Cerebellar cortex (tissue), 1 donor: Measurements from ENCODE around the gene STAMBPL1.

ENCODE experiments used
- DNase-seq: peaks from one replicate; pipeline ENCODE4 v3.0.0-alpha.2; 2015; ENCODE audit warnings: low spot score

STAMBPL1 gene

DNA sequence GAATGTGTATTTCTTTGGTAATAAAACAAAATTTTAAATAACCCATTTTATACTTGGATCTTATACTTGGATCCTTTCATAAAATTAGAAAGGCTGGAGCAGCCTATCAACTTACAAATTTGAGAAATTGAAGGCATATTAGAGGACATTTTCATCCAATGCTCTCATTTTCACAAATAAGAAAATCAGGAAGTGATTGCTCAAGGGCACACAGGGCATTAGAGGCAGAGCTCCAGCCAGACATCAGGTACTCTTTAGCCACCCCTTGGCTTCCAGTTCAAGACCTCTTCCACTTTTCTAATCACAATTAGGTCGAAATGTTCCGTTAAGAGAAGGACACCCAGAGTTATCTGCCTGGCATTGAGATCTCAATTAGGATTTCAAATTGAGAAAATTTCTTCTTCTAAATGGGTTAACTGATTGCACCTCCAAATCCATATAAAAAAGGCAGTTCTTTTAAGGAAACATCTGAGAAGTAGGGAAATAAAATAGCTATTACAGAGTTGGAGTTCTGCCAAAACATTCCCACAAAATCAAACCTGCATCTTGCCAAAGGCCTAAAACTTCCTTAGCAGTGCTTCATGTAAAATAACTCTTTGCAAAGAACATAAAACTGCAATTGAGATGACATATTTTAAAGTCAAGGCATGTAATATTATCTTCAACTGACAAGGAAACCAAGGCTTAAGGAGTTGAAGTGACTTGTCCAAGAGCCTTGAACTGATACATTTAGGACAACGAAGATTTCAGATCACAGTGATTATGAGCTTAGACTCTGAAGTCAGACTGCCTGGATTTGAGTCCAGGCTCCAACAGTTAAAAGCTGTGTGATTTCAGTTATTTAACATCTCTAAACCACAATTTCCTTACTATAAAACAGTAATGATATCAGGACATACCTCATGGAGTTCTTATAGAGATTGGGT is 70.1 kb downstream of the STAMBPL1 start:
- no peak for DNase-seq

DNA sequence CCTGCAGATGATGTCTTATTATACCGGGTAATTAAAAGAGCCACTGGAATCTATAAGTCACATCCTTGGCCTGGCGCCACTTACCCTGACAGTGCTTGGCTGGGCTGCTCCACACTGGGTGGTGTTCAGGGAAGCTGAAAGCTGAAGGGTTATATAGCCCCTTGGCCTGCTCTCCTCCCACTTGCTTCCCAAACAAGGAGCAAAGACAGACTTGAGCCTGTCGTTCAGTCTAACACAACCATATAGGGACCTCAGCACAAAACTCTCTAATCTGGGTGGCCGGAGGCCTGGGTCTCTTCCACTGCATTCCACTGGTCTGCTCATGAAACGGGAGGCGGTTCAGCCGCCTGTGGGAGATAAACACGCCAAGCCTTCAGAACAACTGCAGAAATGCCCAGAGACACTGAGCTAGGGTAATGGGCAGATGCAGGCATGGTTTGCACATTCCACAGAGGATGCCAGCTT is 72.6 kb downstream of the STAMBPL1 start, which contains the start of gene ACTA2:
ACTA2 (minus strand) TSS at position 127 of the 465 bp plus-strand sequence. CDS start 3,843 bp downstream, outside the sequence.
- no peak for DNase-seq

DNA sequence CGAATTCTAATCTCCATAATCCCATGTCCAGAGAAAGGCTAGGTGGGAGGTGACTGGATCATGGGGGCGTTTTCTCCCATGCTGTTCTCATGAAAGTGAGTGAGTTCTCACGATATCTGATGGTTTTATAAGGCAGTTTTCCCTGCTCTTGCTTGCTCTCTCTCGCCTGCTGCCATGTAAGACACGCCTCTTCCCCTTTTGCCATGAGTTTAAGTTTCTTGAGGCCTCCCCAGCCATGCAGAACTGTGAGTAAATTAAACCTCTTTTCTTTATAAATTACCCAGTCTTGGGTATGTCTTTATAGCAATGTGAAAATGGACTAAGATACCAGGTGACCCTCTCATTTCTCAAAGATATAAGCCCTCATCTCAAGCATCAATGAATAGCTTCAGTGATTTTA is 73.6 kb downstream of the STAMBPL1 start:
- DNase-seq, result no peak

DNA sequence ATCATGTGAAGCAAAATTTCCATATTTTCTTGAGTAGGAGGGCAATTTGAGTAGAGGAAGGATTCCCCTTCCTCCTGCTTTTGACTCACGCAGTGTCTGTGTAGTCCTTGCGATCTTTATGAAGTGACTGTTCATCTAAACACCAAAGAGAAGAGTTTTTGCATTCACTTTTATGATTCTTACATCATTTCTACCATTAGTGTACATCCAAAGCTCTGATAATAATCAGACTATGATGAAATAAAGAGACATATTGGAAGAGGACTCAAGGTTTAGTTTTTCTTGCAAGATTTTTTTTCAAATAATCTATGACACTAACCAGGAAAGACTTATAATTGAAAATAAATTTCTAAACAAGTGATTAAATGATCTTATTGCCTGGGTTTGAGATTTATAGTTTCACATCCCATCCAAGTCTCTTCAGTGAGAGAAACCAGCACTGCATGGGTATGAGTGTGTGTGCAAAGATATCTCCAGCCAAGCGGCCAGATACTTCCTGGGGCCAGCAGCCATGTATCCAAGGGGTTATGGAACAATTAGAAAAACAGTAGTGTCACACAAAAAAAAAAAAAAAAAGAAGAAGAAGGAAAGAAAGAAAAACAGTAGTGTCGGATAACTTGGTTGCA is 74.5 kb downstream of the STAMBPL1 start:
- DNase-seq, result no peak

DNA sequence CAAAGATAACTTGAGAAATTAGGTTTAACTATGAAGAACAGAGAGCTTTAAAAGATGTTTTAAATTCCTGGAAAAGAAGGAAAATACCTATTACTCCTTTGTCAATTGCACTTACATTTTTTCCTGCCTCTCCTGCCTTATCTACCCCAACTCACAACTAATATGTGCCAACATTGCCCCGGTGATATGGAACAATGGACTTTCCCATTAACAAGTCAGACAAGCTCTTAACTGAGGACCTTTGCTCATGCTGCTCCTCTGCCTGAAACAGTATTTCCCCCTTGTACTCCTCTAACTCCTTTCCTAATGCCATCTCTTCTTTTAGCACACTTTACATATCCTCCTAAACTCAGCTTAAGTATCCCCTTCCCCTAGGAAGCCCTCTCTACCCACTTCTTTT is 77.3 kb downstream of the STAMBPL1 start:
- DNase-seq, result no peak

DNA sequence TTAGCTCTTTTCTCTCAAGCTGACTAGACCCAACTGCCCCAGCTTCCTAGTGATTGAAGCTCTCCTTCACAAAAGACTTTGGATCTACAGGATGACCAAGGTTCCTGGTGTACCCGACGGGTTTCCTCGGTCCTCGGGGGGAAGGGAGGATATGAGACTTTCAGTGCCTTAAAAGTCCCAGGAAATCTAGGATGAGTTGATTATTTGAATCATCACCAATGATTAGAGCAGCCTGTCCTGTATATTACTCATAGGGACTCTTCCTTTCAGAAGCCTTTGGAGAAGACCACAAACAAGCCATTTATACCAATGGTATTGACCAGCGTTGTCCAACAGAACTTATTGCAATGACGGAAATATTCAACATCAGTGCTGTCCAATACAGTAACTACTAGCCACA is 78.7 kb downstream of the STAMBPL1 start:
- no peak for DNase-seq

DNA sequence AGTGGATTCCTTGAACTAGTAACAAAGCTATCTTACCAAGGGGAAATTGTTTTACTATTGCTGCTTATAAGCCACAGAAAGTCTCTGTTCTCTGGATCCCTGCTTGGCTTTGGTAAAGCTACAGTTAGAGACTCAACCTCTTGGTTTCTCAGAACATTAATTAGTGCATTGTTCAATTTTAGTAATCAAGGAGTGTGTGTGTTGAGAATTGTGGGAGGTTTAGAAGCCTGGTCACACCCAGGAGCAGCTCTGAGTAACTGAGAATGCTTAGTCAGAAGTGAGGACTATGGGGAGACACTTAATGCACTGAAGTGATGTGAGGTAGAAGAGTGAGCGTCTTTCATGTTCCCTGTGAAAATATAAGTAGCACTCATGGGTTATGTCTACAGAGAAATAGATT is 80.8 kb downstream of the STAMBPL1 start:
- DNase-seq, result no peak

DNA sequence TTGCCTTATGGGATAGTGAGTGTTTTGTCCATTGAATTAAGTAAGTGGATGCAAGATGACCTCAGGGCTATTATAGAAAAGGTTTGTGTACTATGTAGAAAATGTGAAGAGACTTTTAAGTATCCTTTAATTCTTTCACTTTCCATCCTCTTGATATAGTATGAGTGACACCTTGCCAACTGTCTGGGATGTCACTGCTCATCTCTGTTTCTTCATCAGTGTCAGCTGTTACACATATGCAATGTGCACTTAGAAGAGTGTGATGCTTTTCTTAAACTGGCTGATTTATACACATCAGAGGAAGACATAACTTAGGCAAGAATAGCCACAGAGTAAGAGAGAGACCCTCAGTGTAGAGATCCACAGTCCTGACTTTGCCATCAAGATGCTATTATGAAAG is 81.2 kb downstream of the STAMBPL1 start:
- no peak for DNase-seq

DNA sequence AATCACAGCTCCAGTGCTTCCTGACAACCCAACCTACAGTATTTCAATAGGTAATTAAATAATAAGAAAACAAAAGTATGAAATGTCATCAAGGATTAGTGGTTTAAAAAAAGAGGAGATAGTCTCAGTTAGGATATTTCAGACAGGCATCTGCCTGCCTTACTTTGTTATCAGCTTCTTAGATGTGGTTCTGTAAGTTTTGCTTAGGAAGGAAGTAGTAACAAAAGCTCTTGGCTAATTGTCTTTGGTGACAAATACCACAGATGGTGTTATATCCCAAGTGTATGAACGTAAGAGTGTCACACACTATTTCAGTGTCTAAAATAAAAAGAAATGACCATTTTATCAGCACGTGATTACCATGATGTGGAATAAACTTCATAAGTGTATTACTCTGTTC is 82.3 kb downstream of the STAMBPL1 start:
- no peak for DNase-seq

DNA sequence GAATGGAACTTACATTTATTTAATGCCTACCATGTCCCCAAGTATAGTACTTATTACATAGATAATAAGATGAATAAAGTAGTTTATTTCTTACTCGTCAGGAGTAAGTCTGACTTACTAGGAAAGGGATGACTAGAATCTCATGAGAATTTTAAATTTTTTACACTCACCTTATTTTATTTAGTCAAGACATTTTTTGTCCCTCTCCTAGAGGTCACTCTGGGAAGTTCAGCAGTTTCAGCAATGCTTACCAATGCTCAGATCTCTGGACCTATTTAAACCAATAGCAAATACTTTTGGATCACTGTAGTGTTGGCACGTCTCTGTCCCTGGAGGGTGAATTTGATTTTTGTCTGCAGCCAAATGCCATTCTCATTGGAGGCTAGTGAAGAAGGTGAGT is 83.3 kb downstream of the STAMBPL1 start:
- no peak for DNase-seq

DNA sequence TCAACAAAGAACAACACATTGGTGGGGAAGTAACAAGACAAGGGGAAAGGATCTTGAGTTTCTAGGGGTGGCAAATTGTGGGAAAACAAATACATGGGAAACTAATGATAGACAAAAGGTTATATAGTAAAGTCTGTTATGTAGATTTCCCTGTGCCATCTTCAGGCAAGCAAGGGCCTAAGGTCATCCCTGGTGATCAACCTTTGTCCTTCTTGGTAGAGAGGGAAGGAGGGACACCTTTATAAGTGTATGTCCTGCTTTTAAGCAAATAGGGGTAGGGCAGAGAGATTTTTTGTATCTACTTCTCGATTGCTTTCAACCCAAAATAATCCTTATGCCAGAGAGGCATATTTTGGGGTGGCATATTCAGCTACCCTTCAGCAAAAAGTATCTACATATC is 84.3 kb downstream of the STAMBPL1 start:
- DNase-seq, result no peak

DNA sequence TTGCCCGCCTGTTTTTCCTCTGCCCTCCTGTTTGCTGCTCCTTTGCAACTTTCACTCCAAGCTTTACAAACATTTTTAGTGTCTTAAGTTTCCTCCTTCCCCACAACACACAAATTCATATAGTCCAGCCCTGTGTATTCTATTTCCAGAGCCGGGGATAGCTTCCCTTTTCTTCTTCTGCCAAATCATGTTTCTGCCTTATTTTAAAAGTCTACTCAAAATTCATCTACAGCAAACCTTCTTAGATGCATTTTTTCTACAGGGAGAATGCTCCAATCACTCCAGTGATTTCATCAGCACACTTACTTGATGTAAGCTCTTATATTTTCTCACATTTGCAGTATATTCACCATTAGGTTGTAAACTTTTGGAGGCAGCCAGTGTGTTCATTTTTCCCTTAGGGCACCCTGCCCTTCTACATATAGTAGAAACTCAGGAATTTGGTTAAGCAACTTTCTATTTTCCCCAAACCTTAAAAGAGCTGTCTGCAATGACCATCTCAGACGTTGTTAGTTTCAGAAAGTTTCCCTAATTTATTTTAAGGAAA is 84.9 kb downstream of the STAMBPL1 start:
- DNase-seq, result no peak

DNA sequence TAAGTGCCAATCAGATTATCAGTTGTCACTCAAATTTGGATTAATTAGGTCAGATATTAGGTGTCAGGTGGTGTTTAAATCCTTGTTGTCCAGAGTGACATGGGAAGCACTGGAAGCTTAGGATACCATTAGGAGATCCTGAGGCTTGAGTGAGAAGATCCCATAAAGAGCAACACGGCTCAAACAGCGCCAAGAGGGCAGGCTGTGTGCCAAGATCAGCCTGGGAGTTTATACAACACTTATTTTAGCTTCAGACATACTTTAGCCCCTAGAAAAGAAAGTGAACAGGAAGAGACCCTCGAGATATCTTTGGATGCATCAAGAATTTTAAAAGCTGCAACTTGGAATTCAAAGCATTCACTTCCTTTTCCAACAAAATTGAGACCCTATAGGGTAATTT is 86.8 kb downstream of the STAMBPL1 start:
- DNase-seq, result no peak

DNA sequence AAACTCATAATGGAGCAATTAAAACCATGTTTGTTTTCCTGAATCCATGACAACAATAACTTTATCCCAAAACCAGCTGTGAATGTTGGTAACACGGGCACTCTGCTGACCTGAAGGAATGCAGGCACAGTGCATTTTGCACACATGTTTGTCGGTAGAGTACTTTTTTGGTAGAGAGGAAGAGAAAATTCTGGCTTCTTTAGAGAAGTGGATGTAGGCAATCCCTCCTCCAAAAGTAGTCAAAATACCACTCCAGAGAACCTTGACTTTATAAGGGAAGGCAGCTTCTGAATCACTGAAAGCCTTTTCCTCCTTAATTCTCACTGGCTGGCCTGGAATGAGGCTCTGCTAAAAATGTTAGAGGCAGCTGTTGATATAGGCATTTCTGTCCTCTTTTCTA is 88.3 kb downstream of the STAMBPL1 start:
- no peak for DNase-seq

DNA sequence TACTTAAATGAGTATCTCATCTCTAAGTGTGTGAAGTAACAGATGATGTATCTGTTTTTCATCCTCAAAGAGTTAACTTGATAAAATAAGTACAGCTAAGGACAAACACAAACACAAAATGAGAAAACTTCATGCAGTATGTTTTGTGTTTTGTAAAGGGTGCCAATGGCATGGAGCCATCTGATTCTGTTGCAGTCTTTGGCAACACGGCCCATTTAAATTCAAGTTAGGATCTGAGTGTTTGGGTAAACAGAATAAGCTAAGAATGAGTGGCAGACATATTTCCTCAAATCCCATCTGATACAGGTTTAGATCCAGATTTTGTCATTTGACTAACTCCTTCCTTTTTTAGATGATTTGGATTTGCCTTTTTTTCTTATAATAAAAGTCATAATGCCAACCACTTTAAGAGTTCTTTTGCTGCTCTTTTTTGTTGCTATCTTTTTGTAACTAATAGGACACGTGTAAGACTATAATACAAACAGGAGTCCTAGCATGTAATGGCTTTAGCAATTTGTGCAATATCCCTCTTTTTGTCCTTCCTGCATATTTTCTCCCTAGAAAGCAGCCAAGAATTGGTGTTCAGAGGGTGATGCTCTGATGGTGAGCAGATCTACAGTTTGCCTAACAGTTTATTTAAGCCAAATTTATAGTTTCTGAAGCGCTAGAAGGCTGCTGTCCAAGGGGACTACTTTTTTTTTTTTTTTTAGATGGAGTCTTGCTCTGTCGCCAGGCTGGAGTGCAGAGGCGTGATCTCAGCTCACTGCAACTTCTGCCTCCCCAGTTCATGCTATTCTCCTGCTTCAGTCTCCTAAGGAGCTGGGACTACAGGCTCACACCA is 91.4 kb downstream of the STAMBPL1 start:
- DNase-seq, result no peak
